Stimulated activated CD8-positive, alpha-beta memory T cell treated with anti-CD3 and anti-CD28 coated beads, Interleukin-7, amount 100 ng/mL, for 48 hours (primary cell): ENCODE results near the gene FYB1.
A peak's percentile ranks its signal among the peaks of the same experiment; 100 is the strongest.

Experiments
- DNase-seq, 2 donors: peaks; one replicate each; pipeline ENCODE4 v3.0.0-alpha.2; 2020; ENCODE audit warnings: low read depth in 1 of 2; ENCODE audit errors: extremely low read depth in 1 of 2

FYB1 gene

GRCh38 chr5:39092581-39093351 lies 126.6 kb downstream of the FYB1 start:
- DNase-seq, result no peak

GRCh38 chr5:39091940-39092580 lies 127.3 kb downstream of the FYB1 start:
- no peak for DNase-seq

- DNase-seq, result no peak
These were observed 135.4 kb downstream of the FYB1 start for GRCh38 chr5:39083968-39084367.

GRCh38 chr5:39082995-39083394 lies 136.4 kb downstream of the FYB1 start:
- DNase-seq, result no peak

GRCh38 chr5:39080597-39081204 lies 138.7 kb downstream of the FYB1 start:
- no peak for DNase-seq

GRCh38 chr5:39080168-39080567 lies 139.2 kb downstream of the FYB1 start:
- no peak for DNase-seq

- no peak for DNase-seq
These were observed 140.2 kb downstream of the FYB1 start for GRCh38 chr5:39079147-39079546.

- DNase-seq, result no peak
These were observed 142.3 kb downstream of the FYB1 start for GRCh38 chr5:39076757-39077728.

- DNase-seq, result no peak
These were observed 143.1 kb downstream of the FYB1 start for GRCh38 chr5:39076101-39076756.

- peak; percentile 83 to 91 for DNase-seq
These were observed 145.1 kb downstream of the FYB1 start, which contains the start of gene RICTOR for GRCh38 chr5:39074017-39074814. Gene RICTOR, minus strand, starts transcription at chr5:39074399. Its CDS starts 22 bp downstream, at chr5:39074377.

- no peak for DNase-seq
These were observed 145.7 kb downstream of the FYB1 start for GRCh38 chr5:39073767-39074016.

GRCh38 chr5:39072925-39073766 lies 146.2 kb downstream of the FYB1 start:
- DNase-seq, result peak; percentile 39 to 44

GRCh38 chr5:39068099-39068498 lies 151.3 kb downstream of the FYB1 start:
- DNase-seq, result no peak

GRCh38 chr5:39064450-39064849 lies 154.9 kb downstream of the FYB1 start:
- no peak for DNase-seq

GRCh38 chr5:39063037-39063436 lies 156.3 kb downstream of the FYB1 start:
- DNase-seq, result no peak

- DNase-seq, result no peak
These were observed 156.8 kb downstream of the FYB1 start for GRCh38 chr5:39062530-39062929.

- DNase-seq, result no peak
These were observed 157.3 kb downstream of the FYB1 start for GRCh38 chr5:39062104-39062503.

GRCh38 chr5:39059064-39059463 lies 160.3 kb downstream of the FYB1 start:
- no peak for DNase-seq
